HG02852 (cell line): ENCODE results near the gene MPST.

Experiments
- ATAC-seq: cut with Tn5 transposase; IDR thresholded peaks from one replicate; pipeline ENCODE4 v1.9.1; 2021; ENCODE audit warnings: mild to moderate bottlenecking, moderate library complexity; ENCODE audit not compliant: unreplicated experiment

Gene MPST

GRCh38 chr22:37075822-37076433 is 56.4 kb downstream of the MPST start:
- no peak for ATAC-seq

- no peak for ATAC-seq
These were observed 58.4 kb downstream of the MPST start for GRCh38 chr22:37077802-37078448.

- ATAC-seq = no peak
These were observed 59.6 kb downstream of the MPST start for GRCh38 chr22:37079158-37079557.
